Mucosa of descending colon (tissue), 3 donors: Measurements from ENCODE around the gene ZSCAN26. TPM values are rescaled to one million over a fixed set of nuclear protein-coding genes. Genes with fewer than 3 reads are reported as not detected.
A peak's percentile ranks its signal among the peaks of the same experiment; 100 is the strongest.

ENCODE experiments used
- ATAC-seq: fragments of 200-7000 bp; cut with Tn5 transposase; one replicate; pipeline ENCODE4 v1.9.1; 2020; ENCODE audit warnings: mild to moderate bottlenecking, moderate library complexity
- DNase-seq, 3 donors: peaks; one replicate each; pipeline ENCODE4 v3.0.0-alpha.2; 2020
- H3K36me3 ChIP-seq: fragments of 200-600 bp; one replicate; pipeline ENCODE4 v1.8.0; 2021; ENCODE audit warnings: low read depth, mild to moderate bottlenecking
- H3K4me1 ChIP-seq: fragments of 200-600 bp; one replicate; pipeline ENCODE4 v1.8.0; 2021; ENCODE audit warnings: low read depth, mild to moderate bottlenecking
- H3K4me3 ChIP-seq: fragments of 200-600 bp; one replicate; pipeline ENCODE4 v1.8.0; 2021; ENCODE audit warnings: mild to moderate bottlenecking
- H3K9me3 ChIP-seq: fragments of 200-600 bp; one replicate; pipeline ENCODE4 v1.8.0; 2021; ENCODE audit warnings: mild to moderate bottlenecking
- CTCF ChIP-seq: fragments of 200-600 bp; IDR thresholded peaks from one replicate; pipeline ENCODE4 v1.8.0; 2022; ENCODE audit warnings: antibody characterized with exemption, mild to moderate bottlenecking
- intact Hi-C, 2 donors: fragments of 100-400 bp; cut with DNase I in 1 of 2; cut with micrococcal nuclease in 1 of 2; formaldehyde crosslinking; loops; one replicate each; pipeline versions ENCODE4 v1.11.0 to v1.11.1; 2022; cut with DNase I, micrococcal nuclease
- long read RNA-seq, 2 donors: library from polyadenylated mRNA; unstranded; transcript quantifications; one replicate each; pipeline ENCODE4 v2.0.0, GENCODE V29; 2019 to 2021
- total RNA-seq, 3 donors: library from RNA; stranded (reverse); fragmentation: NEBNext Ultra II Directional in 2 of 3; extraction: Animal tissue kit (Norgen Biotek cat#: 25700) in 2 of 3; gene quantifications; one replicate each; pipeline versions ENCODE4 v1.2.1 to v1.2.4, GENCODE V29; 2021 to 2023
- donor health status: DM: no; HTN: no; CAD: no; lungs with moderate emphysema.
- donor health status: DM: no; HTN: no; CAD: no.
- donor health status: DM: no; HTN: yes; CAD: no.

The ZSCAN26 gene
- total RNA-seq = 10 to 100 TPM in 1 of 3 donors, 1 to 10 TPM in 2; 8.2 to 17.7 (median 9.2) TPM
- long read RNA-seq, donor 1, transcript ZSCAN26-207 (4 exons, 1,998 nt) = minor isoform, 6 of 22 reads
- long read RNA-seq, donor 1, transcript ZSCAN26-202 (4 exons, 2,835 nt) = major isoform, 7 of 22 reads
- long read RNA-seq, donor 1, partial matches to known transcripts = 0 of 22 reads
- long read RNA-seq, donor 1, other reads (novel, unspliced or antisense) = 4 of 22 reads
- long read RNA-seq, donor 2, partial matches to known transcripts = 1 of 2 reads
- long read RNA-seq, donor 2, other reads (novel, unspliced or antisense) = 0 of 2 reads

GRCh38 chr6:28266962-28267694 is at the start of gene ZSCAN26:
Gene ZSCAN26 (plus strand): TSS chr6:28267143. CDS start chr6:28271920, 4,777 bp downstream.
- no peak for TF ChIP-seq CTCF
- DNase-seq (peak; percentile 86 to 93 (median 92)), ATAC-seq (peak; percentile 99)
- no peaks in the 10 kb centered on the region for H3K36me3 ChIP-seq
- H3K9me3 ChIP-seq = no peaks in the 10 kb centered on the region
- intact Hi-C loops = no loop called here
- H3K4me3 ChIP-seq = peak within 1 kb of the TSS; percentile 50
- peaks cover 9% of the 10 kb centered on the region for H3K4me1 ChIP-seq

- Histone ChIP-seq H3K4me1 (peaks cover 9% of the 10 kb centered on the region), H3K9me3 (no peaks in the 10 kb centered on the region), H3K4me3 (no peak overlapping the region), H3K36me3 (no peaks in the 10 kb centered on the region)
- TF ChIP-seq CTCF = no peak
- no peak for ATAC-seq
- intact Hi-C loops = no loop called here
- DNase-seq = peak in 1 of 3 donors; percentile 24
Measured at GRCh38 chr6:28217890-28218289, 49.1 kb upstream of the ZSCAN26 start.

GRCh38 chr6:28218312-28219248 is 48.4 kb upstream of the ZSCAN26 start:
- peak; percentile 82 to 87 (median 84) for DNase-seq
- peak; percentile 91 for ATAC-seq
- H3K9me3 ChIP-seq = no peaks in the 10 kb centered on the region
- peaks cover 9% of the 10 kb centered on the region for H3K4me1 ChIP-seq
- H3K36me3 ChIP-seq = no peaks in the 10 kb centered on the region
- intact Hi-C loops = no loop called here
- TF ChIP-seq CTCF = no peak
- H3K4me3 ChIP-seq = peak overlapping the region; percentile 7

- ATAC-seq (no peak), DNase-seq (no peak)
- intact Hi-C loops = no loop called here
- Histone ChIP-seq H3K4me1 (peaks cover 13% of the 10 kb centered on the region), H3K9me3 (no peaks in the 10 kb centered on the region), H3K36me3 (no peaks in the 10 kb centered on the region), H3K4me3 (no peak overlapping the region)
- no peak for TF ChIP-seq CTCF
Measured at GRCh38 chr6:28220257-28221133, 46.4 kb upstream of the ZSCAN26 start.
